NCI-H2171 (cell line): ENCODE data around the gene CCDC87.
"Not testable (repeated sequence)": the region's sequence is repeated elsewhere in the genome, so short reads cannot be mapped to it uniquely, and the experiment has no call there.

Experiments
- DNase-seq: peaks from one replicate; lab custom pipeline; 2025; lab: John Stamatoyannopoulos, UW

Gene CCDC87

GRCh38 chr11:66614073-66614472, 21.2 kb upstream of the CCDC87 start:
- DNase-seq = no peak

DNA sequence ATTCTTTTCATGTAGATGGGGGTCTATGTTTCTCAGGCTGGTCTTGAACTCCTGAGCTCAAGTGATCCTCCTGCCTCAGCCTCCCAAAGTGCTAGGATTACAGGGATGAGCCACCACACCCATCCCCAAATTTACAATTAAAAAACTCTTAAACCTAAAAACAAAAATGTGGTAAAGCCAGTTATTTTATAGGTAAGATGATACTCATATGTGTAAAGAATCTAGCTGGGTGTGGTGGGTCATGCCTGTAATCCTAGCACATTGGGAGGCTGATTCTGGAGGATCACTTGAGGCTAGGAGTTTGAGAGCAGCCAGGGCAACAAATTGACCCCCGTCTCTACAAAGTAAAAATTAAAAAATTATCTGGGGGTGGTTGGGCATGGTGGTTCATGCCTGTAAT, 19.6 kb upstream of the CCDC87 start:
- DNase-seq = no peak

- no peak for DNase-seq
Observed at GRCh38 chr11:66609721-66610617, 17.1 kb upstream of the CCDC87 start.

GRCh38 chr11:66607126-66607834, 14.4 kb upstream of the CCDC87 start:
- no peak for DNase-seq

DNA sequence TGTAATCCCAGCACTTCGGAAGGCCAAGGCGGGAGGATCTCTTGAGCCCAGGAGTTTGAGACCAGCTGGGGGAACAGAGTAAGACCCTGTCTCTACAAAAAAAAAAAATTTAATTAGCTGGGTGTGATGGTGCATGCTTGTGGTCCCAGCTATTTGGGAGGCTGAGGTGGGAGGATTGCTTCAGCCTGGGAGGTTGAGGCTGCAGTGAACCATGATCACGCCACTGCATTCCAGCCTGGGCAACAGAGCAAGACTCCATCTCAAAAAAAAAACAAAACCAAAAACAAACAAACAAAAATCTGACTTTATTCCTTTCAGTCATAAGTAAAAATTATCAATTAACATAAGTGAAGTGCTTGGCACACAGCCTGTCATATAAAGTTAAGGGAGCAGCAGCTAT, 13.7 kb upstream of the CCDC87 start:
- not testable (repeated sequence) for DNase-seq

GRCh38 chr11:66604155-66604554, 11.3 kb upstream of the CCDC87 start:
- no peak for DNase-seq

GRCh38 chr11:66603072-66603471, 10.2 kb upstream of the CCDC87 start:
- no peak for DNase-seq

DNA sequence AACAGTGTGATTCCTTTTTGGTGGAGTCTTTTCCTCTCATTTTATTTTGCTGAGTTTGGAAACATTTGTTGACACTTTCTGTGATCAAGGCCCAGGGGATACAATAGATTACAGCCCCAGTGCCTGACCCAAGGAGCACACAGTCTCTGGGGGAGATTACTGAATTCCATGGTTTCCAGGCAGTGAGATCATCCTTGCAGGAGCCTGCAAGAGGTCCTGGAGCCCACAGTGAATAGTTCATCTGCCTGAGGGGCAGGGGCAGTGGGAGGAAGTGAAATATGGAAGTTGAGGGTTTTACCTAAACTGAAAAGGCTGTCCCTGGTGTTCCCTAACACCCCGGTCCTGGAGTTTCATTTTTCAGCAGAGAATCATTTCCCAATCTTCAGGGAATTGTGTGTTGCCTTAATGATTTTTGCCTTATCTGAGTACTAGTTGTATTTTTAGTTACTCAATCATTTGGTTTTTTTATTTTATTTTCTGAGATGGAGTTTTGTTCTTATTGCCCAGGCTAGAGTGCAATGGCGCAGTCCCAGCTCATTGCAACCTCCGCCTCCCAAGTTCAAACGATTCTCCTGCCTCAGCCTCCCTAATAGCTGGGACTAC, 7.9 kb upstream of the CCDC87 start:
- DNase-seq = no peak

DNA sequence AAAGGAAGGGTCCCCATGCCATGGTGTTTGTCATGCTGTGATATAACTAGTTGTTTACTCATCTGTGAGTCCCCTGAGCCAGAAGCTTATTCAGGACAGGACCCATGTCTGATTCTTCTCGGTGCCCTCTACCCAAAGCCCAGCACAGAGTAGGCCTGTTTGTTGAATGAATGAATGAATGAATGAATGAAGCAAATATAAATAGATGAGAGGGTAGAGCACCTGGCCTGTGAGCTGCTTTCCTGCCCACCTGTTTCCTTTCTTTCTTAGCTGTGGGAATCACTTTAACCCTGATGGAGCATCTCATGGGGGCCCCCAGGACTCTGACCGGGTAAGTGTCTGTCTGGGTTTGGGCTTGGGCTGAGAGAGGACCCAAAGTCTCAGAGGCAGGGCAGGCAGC, 7.4 kb upstream of the CCDC87 start:
- no peak for DNase-seq

DNA sequence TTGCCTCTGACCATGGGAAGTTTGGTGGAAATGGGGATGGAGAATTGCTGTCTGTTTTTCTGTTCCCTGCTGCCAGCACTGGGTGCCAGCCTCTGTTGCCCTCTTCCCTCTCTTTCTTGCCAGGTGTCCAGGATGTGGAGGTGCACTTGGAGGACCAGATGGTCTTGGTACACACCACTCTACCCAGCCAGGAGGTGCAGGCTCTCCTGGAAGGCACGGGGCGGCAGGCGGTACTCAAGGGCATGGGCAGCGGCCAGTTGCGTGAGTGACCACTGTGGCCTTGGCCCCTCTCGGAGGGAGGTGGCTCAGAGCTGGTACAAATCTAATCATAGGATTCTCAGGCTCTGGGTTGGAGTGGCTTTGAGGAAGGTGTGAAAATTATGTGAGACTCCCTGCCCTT, 6.1 kb upstream of the CCDC87 start:
- DNase-seq = no peak

DNA sequence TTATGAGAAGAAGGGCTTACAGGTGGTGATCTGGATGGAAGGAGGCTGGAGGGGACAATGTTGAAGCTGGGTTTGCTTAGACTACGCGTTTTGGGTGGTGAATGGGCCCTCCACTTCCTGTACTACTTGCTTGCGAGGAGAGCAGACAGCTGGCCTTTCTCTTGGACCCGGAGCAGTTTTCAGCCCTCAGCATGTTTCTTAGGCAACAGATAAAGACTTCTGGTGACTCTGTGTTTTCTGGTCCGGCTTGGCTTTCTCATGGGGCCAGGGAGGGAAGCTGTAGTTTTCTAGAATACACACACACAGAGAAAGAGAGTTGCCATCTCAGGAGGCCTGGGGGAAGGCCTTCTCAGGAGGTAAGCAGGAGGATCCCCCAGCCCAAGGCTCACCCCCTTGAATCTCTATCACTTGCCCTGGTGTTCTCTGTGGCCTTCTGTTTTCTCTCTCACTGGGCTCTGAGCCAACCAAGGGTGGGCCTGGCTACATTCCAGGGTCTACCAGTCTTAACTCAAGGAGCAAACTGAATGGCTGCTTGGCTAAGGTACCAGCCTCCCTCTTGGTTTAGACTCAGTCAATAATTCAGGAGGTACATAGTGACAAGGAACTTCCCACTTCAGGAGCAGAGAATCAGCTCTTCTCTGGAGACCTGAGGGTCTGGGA, 2.5 kb upstream of the CCDC87 start:
- no peak for DNase-seq

- DNase-seq = no peak
Observed at GRCh38 chr11:66593650-66594049, 787 bp upstream of the CCDC87 start.

- DNase-seq = no peak
Observed at GRCh38 chr11:66593303-66593635, 406 bp upstream of the CCDC87 start.

GRCh38 chr11:66591175-66591574, 1.7 kb downstream of the CCDC87 start:
- DNase-seq = no peak

DNA sequence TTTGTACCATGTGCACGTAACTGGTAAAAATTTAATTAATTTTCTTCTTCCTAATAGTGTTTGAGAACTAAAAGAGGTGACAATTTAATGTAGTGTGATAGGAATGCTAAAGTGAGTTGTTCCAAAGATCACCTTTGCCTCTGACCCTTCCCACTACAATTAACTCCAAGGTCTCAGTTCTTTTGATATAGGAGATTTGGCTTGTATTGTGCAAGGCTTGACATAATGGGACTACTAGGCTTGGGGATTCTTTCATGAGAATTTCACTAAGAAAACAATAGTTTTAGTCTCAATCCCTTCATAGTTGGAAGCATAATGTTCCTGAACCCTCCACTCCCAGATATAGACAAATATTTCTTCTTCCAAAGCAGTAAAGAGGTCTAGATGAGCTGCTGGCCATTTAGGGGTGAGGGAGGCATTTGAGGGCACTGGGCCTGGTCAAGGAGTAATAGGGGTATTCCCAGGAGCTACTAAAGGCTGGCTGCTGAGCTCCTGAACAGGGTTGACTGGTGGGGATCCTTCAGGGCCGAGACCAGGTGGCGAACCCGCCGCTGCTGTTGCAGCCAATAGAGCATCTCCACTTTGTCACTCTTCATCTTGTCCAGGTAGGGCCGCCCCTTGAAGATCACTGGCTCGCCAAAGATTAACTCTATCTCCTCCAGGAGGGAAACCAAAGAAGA, 2.7 kb downstream of the CCDC87 start:
- no peak for DNase-seq

GRCh38 chr11:66589315-66589714, 3.5 kb downstream of the CCDC87 start:
- DNase-seq = not testable (repeated sequence)

DNA sequence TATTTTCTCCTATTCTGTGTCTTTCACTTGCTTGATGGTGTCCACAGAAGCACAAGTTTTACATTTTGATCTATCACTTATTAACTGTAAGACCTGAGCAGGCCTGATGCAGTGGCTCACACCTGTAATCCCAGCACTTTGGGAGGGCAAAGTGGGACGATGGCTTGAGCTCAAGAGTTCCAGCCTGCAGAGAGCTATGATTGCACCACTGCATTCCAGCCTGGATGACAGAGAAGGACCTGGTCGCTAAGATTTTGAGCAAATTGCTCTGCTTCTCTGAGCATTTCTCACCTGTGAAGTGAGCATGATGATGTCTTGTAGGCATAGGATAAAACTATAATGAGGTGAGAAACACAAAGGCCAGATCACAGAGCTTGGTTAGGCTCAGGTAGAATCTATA, 6.7 kb downstream of the CCDC87 start:
- DNase-seq = no peak

DNA sequence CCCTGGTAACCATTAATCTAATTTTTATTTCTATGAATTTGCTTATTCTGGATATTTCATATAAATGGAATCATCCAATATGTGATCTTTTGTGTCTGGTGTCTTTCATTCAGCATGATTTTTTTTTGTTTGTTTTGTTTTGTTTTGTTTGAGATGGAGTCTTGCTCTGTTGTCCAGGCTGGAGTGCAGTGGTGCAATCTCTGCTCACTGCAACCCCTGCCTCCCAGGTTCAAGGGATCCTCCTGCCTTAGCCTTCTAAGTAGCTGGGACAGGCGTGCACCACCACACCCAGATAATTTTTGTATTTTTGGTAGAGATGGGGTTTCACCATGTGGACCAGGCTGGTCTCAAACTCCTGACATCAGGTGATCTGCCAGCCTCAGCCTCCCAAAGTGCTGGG, 7.4 kb downstream of the CCDC87 start:
- DNase-seq = not testable (repeated sequence)

- not testable (repeated sequence) for DNase-seq
Observed at GRCh38 chr11:66582565-66583147, 10.2 kb downstream of the CCDC87 start.

GRCh38 chr11:66581261-66581660, 11.6 kb downstream of the CCDC87 start:
- DNase-seq = no peak

DNA sequence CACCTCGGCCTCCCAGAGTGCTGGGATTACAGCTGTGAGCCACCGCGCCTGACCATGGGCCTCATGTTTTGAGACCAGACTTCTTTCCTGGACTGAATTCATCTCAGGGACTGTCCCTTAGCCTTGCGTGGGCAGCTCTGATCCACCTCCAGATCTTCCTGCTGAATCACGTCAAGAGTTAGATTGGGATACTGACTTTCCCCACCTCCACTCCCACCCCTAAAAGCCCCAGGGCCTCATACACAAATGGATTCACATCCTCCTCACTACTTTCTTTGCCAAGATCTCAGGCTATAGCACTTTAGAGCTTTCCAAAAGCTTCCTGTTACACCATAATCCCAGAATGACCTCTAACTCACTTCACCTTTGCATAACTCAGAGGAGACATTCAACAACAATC, 12.1 kb downstream of the CCDC87 start:
- DNase-seq = no peak
